ENCODE measurements around the gene ZNF804A.

DNA sequence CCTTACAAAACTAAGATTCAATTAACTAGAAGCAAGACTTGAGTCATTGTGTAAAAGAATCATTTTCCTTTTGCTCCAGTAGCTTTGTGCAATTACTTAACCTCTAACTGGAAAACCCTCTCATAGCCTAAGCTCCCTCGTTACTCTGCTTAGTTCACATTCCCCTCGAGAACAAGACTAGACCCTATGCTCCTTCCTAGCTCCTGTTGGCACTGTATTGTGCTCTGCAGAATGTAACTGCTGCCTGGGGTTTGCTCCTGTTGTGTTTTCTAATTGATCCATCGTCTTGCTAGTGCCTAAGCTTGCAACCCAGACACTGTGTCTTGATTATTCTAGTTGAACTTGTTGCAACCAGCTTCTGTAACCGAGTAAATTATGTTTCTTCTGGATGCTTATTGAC is 347.0 kb downstream of the ZNF804A start:
- TF ChIP-seq EZH2 (IDR thresholded peaks at IDR 0.05; ENCODE audit: insufficient read depth, poor library complexity, severe bottlenecking) (no peak), EZH2phosphoT487 (IDR thresholded peaks at IDR 0.05; ENCODE audit: insufficient read depth, low read depth) (no peak)

All from GM23248 (cell line).